ENCODE results near the gene ZNF646. TPM values are rescaled to one million over a fixed set of nuclear protein-coding genes. Genes with fewer than 3 reads are reported as not detected.

Gene ZNF646
- total RNA-seq, 4 donors from 2014 or later: 13.3 to 20.1 (median 17.7) TPM

DNA sequence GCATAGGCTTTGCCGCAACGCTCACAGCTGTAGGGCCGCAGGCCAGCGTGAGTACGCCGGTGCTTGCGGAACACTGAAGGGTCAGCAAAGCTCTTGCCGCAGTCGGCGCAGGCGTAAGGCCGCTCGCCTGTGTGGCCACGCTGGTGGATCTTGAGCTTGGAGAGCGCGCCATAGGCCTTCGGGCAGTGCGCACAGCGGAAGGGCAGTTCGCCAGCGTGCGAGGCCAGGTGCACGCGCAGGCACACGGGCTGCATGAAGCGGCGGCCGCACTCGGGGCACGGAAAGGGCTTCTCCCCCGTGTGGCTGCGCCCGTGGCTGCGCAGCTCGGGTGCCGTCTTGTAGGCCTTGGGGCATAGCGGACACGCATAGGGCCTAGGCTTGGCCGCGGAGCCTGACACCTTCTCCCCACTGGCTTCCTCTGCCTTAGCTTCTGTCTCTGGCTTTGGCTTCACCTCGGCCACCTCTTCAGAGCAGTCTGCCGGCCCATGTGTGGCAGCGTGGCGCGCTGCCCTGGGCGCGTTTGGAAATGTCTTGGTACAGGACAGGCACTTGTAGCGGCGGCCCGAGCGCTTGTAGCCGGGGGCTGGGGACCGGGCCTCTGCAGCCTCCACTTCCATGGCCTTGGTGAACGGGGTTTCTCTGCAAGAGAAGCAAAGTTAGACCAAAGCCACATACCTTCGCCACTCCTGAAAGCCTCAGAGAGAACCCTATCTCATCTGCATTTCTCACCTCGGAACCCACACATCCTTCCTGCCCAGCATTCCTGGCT lies 10.2 kb upstream of the ZNF646 start:
- Histone ChIP-seq H3K9me3 (no peaks in the 10 kb centered on the region), H3K4me3 (replicated peaks in 1 of 3) (no peak overlapping the region), H3K4me1 (no peaks in the 10 kb centered on the region), H3K36me3 (peaks cover 15 to 23% of the 10 kb centered on the region in 2 donors), H3K27me3 (no peaks in the 10 kb centered on the region), H3K27ac (peak overlapping the region in 1 of 3 donors; percentile 24)
- TF ChIP-seq, protein P1, sequence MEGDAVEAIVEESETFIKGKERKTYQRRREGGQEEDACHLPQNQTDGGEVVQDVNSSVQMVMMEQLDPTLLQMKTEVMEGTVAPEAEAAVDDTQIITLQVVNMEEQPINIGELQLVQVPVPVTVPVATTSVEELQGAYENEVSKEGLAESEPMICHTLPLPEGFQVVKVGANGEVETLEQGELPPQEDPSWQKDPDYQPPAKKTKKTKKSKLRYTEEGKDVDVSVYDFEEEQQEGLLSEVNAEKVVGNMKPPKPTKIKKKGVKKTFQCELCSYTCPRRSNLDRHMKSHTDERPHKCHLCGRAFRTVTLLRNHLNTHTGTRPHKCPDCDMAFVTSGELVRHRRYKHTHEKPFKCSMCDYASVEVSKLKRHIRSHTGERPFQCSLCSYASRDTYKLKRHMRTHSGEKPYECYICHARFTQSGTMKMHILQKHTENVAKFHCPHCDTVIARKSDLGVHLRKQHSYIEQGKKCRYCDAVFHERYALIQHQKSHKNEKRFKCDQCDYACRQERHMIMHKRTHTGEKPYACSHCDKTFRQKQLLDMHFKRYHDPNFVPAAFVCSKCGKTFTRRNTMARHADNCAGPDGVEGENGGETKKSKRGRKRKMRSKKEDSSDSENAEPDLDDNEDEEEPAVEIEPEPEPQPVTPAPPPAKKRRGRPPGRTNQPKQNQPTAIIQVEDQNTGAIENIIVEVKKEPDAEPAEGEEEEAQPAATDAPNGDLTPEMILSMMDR (IDR thresholded peaks at IDR 0.05): no peak
- TF ChIP-seq POLR2A (IDR thresholded peaks at IDR 0.05): no peak
- intact Hi-C loops (cut with DNase I): no loop called here
- DNase-seq: no peak
- 93 to 95% methylated on average over 54 to 56 of the region's 56 CpGs for WGBS, 2 donors

DNA sequence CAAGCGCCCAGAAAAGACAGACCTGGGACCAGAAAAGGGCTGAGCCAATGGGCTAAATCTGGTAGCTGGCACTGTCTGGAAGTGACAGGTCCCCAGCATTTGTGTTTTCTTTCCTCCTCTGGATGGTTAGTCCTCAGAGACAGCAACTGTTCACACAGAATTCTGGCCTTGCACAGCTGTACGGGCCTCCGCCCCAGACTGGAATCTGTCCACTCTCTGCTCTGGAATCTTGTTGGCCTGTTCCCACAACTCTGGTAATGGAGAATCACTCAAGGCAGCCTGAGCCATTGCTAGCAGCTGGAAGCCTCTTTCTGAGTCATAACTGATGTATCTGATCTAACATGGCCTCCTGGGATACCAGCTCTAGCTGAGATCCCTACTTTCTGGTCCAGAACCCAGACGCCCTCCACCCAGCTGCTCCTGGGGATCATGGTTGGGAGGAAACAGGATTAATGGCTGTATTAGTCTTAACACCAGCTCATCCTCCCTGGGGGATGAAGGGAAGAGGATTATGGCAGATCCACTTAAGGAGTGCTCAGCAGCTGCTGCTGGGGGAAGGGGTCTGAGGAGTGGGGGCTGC lies 9.2 kb upstream of the ZNF646 start:
- Histone ChIP-seq H3K4me3 (replicated peaks in 1 of 3) (no peak overlapping the region), H3K36me3 (peaks cover 15 to 23% of the 10 kb centered on the region in 2 donors), H3K27me3 (no peaks in the 10 kb centered on the region), H3K9me3 (no peaks in the 10 kb centered on the region), H3K4me1 (no peaks in the 10 kb centered on the region), H3K27ac (no peak overlapping the region)
- intact Hi-C loops (cut with DNase I): no loop called here
- WGBS, 2 donors: 72 to 80% methylated on average over 4 of the region's 4 CpGs
- no peak for DNase-seq
- no peak for TF ChIP-seq POLR2A (IDR thresholded peaks at IDR 0.05)
- TF ChIP-seq, protein P1 (IDR thresholded peaks at IDR 0.05): no peak

DNA sequence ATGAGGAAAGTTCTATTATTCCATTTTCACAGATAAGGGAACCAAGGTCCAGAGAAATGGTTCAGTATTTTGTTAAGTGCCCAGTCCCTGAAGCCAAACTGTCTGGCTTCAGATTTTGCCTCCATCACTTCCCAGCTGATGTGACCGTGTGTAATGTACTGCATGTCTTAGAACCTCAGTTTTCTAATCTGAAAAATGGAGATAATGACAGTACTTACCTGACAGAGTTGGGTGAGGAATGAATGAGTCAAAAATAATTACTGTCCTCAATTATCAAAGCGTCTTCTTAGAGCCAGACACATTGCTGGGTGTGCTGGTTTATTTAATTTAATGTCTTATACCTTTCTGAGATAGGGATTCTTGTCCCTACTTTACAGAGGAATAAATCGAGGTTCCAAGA lies 6.9 kb upstream of the ZNF646 start:
- Histone ChIP-seq H3K27me3 (no peaks in the 10 kb centered on the region), H3K9me3 (no peaks in the 10 kb centered on the region), H3K4me3 (replicated peaks in 1 of 3) (no peak overlapping the region), H3K27ac (no peak overlapping the region), H3K4me1 (peaks cover 5 to 7% of the 10 kb centered on the region in 2 donors), H3K36me3 (peaks cover 6 to 8% of the 10 kb centered on the region in 2 donors)
- DNase-seq: no peak
- intact Hi-C loops (cut with DNase I): no loop called here
- TF ChIP-seq POLR2A (IDR thresholded peaks at IDR 0.05): no peak
- TF ChIP-seq, protein P1 (IDR thresholded peaks at IDR 0.05): no peak
- WGBS, 2 donors: 89 to 93% methylated on average over 3 of the region's 3 CpGs

DNA sequence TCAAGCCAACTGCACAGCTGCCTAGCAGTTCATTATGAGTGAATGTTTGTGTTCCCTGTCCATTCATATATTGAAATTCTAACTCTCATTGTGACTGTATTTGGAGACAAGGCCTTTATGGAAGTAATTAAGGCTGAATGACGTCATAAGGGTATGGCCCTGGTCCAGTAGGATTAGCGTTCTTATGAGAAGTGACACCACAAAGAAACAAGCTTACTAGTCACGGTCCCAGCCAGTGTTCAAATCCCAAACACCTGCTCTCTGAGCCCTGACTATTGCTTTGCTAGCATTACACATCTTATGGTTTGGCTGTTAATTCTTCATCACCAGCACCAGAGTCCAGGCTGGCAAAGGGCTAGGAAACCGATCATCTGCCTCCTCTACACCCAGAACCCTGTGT lies 2.4 kb upstream of the ZNF646 start:
- 45 to 46% methylated on average over 4 of the region's 4 CpGs for whole genome bisulfite sequencing, 2 donors
- intact Hi-C loops (cut with DNase I): no loop called here

More for the DNA sequence above, 2.4 kb upstream of the ZNF646 start:
- TF ChIP-seq, protein P1 (IDR thresholded peaks at IDR 0.05): no peak
- no peak for TF ChIP-seq POLR2A (IDR thresholded peaks at IDR 0.05)
- no peaks in the 10 kb centered on the region for H3K27me3 ChIP-seq
- peaks cover 2 to 6% of the 10 kb centered on the region in 2 donors for H3K36me3 ChIP-seq
- peaks cover 19 to 24% of the 10 kb centered on the region in 2 donors for H3K4me1 ChIP-seq
- no peak overlapping the region for H3K4me3 ChIP-seq (replicated peaks in 1 of 3)
- H3K9me3 ChIP-seq: no peaks in the 10 kb centered on the region
- DNase-seq: no peak
- H3K27ac ChIP-seq: no peak overlapping the region

Data from thyroid gland (tissue), 4 donors.